ENCODE data around the gene CDH23. TPM values are rescaled to one million over a fixed set of nuclear protein-coding genes. Genes with fewer than 3 reads are reported as not detected.
A peak's percentile ranks its signal among the peaks of the same experiment; 100 is the strongest.

The CDH23 gene
- total RNA-seq, 2 experiments from 2014 or later, result 4.6 to 5.2 TPM

DNA sequence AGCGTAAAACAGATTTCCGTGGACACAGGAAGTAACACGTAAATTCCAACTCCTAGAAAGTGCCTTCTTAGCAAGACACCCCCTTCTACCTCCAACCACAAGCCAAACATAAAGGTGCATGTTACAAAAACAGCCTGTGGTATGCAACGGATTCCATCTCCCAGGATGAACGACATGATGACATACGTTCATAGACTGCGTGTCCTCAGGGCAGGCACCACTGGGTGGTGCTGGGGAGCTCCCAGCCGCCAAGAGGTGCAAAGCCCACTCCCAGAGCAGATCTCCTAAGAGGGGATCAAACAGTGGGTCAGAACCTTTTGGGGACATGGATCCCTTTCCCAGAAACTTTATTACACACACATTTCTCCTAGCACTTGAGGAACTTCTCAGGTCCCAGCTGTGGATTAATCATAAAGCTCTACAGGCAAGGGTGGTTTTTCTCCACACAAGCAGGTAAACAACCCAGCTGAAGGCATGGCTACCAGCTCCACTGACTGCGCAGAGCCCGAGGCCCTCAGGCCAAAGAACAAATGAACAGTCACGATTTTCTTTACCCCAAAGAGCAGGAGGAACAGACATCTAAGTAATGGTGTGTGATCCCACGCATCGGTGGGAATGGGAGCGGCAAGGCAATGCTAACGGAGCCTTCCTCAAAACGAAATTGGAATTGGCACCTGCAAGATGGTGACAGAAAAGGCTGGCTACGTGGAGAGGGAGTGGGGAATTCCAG is 440.5 kb downstream of the CDH23 start:
- Mint-ChIP-seq H3K36me3 (ENCODE audit: low read depth) (peaks cover 22% of the 10 kb centered on the region), H3K27ac (peak overlapping the region; percentile 45), H3K4me3 (no peak overlapping the region), H3K9me3 (no peaks in the 10 kb centered on the region), H3K27me3 (no peaks in the 10 kb centered on the region), H3K4me1 (ENCODE audit: low read depth) (peaks cover 57% of the 10 kb centered on the region)
- H3K36me3 ChIP-seq (ENCODE audit: insufficient read depth, low read length), result peaks cover 30% of the 10 kb centered on the region
- no peaks in the 10 kb centered on the region for H3K9me3 ChIP-seq (ENCODE audit: control insufficient read depth in 1 of 2, insufficient read depth in 1 of 2, low read length in 2 of 2)
- TF ChIP-seq, protein P1, sequence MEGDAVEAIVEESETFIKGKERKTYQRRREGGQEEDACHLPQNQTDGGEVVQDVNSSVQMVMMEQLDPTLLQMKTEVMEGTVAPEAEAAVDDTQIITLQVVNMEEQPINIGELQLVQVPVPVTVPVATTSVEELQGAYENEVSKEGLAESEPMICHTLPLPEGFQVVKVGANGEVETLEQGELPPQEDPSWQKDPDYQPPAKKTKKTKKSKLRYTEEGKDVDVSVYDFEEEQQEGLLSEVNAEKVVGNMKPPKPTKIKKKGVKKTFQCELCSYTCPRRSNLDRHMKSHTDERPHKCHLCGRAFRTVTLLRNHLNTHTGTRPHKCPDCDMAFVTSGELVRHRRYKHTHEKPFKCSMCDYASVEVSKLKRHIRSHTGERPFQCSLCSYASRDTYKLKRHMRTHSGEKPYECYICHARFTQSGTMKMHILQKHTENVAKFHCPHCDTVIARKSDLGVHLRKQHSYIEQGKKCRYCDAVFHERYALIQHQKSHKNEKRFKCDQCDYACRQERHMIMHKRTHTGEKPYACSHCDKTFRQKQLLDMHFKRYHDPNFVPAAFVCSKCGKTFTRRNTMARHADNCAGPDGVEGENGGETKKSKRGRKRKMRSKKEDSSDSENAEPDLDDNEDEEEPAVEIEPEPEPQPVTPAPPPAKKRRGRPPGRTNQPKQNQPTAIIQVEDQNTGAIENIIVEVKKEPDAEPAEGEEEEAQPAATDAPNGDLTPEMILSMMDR (IDR thresholded peaks at IDR 0.05), result peak; percentile 25
- no peaks in the 10 kb centered on the region for H3K27me3 ChIP-seq (ENCODE audit: control insufficient read depth in 1 of 2, insufficient read depth in 2 of 2, low read length in 2 of 2)
- DNase-seq (peak in 2 of 14 experiments; percentile 18 to 39), ATAC-seq (ENCODE audit: poor library complexity) (peak; percentile 87)
- ChIA-PET CTCF (interaction anchor here (1.4 kb wide), 2 partner anchors 9 to 59 kb away, joined by 3 to 11 read pairs; no protein-coding TSS in a partner anchor), POLR2A (interaction anchor here (1.2 kb wide), 1 partner anchor 41 kb away, joined by 3 read pairs; no protein-coding TSS in a partner anchor)
- H3K4me3 ChIP-seq (ENCODE audit: low read length), result no peak overlapping the region
- intact Hi-C loops (cut with DNase I, micrococcal nuclease), result loop anchor here in 1 of 2 experiments (2.0 kb wide), 1 partner anchor 60 kb away; no protein-coding TSS in a partner anchor
- no peak overlapping the region for H3K27ac ChIP-seq (ENCODE audit: low read depth in 1 of 2, low read length in 2 of 2)
- H3K4me1 ChIP-seq (ENCODE audit: insufficient read depth, low read length), result peaks cover 46% of the 10 kb centered on the region

DNA sequence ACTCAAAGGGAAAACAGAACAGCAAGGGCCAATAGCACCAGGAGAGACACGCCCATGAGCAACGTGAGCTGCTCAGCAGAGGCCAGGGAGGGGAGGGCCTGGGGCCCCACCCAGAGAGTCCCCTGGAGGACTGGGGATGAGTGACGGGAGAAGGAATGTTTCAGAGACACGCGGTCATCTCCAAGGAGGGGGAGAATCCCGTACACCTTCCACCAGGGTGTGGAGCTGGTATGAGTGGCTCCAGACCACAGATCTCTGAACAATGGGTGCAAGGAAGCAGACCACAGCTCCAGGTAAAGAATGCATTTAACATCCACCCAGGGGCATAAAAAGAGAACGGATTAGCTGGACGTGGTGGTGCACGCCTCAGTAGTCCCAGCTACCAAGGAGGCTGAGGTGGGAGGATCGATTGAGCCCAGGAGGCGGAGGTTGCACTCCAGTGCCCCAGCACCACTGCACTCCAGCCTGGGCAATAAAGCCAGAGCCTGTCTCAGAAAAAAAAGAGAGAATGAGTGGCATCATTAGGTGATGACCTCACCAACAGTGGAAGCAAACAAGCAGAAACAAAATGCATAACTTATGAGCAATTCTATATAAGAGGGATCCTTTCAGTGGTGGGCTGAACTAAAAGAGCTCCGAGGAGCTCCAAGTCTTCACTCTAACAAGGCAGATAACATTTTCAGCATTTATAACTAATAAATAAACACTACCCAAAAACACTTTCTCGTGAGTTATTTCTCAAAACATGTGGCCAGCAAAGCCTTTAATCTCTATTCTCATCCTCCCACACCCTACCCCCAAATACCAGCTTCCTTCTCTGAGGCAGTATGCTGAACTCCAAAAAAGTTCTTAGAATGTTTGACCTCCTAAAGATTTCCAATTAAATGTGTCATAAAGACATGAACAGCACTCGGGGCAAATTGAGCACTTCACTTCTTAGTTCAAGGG is 441.8 kb downstream of the CDH23 start:
- H3K4me1 Mint-ChIP-seq (ENCODE audit: low read depth), result peaks cover 66% of the 10 kb centered on the region
- DNase-seq (no peak), ATAC-seq (ENCODE audit: poor library complexity) (no peak)
- no peaks in the 10 kb centered on the region for H3K27me3 Mint-ChIP-seq
- H3K9me3 Mint-ChIP-seq, result no peaks in the 10 kb centered on the region
- peaks cover 25% of the 10 kb centered on the region for H3K36me3 ChIP-seq (ENCODE audit: insufficient read depth, low read length)
- H3K4me3 Mint-ChIP-seq, result no peak overlapping the region
- peaks cover 52% of the 10 kb centered on the region for H3K4me1 ChIP-seq (ENCODE audit: insufficient read depth, low read length)
- no peaks in the 10 kb centered on the region for H3K9me3 ChIP-seq (ENCODE audit: control insufficient read depth in 1 of 2, insufficient read depth in 1 of 2, low read length in 2 of 2)
- H3K27ac Mint-ChIP-seq, result peak overlapping the region; percentile 24
- peaks cover 16% of the 10 kb centered on the region for H3K36me3 Mint-ChIP-seq (ENCODE audit: low read depth)
- no peaks in the 10 kb centered on the region for H3K27me3 ChIP-seq (ENCODE audit: control insufficient read depth in 1 of 2, insufficient read depth in 2 of 2, low read length in 2 of 2)
- intact Hi-C loops (cut with DNase I, micrococcal nuclease), result loop anchor here in 1 of 2 experiments (1.0 kb wide), 1 partner anchor 57 kb away; no protein-coding TSS in a partner anchor
- TF ChIP-seq, protein P1 (IDR thresholded peaks at IDR 0.05), result no peak
- H3K27ac ChIP-seq (ENCODE audit: low read depth in 1 of 2, low read length in 2 of 2), result no peak overlapping the region
- ChIA-PET CTCF (interaction anchor here (1.0 kb wide), 1 partner anchor 58 kb away, joined by 4 read pairs; no protein-coding TSS in a partner anchor), POLR2A (interaction anchor here (1.2 to 3.1 kb wide), 2 partner anchors 12 to 40 kb away, joined by 3 to 27 read pairs; partner anchors contain the start of gene PSAP)
- no peak overlapping the region for H3K4me3 ChIP-seq (ENCODE audit: low read length)
